T-cell (primary cell): Measurements from ENCODE around the gene TDP1. TPM values are rescaled to one million over a fixed set of nuclear protein-coding genes. Genes with fewer than 3 reads are reported as not detected.

ENCODE experiments used
- ATAC-seq, 4 experiments: fragments of 200-7000 bp in 3 of 4; fragments of 150-1000 bp in 1 of 4; cut with Tn5 transposase; replicated peaks in 1 of 4; 1 replicate in 3 of 4; 2 replicates in 1 of 4; pipeline ENCODE4 v1.10.0; 2021; ENCODE audit warnings: moderate library complexity in 3 of 4, mild to moderate bottlenecking in 2 of 4, moderate number of reproducible peaks in 1 of 4
- CTCF ChIA-PET, 2 donors: fragments of 300-600 bp; sonication (Branson Sonifier 250); formaldehyde crosslinking; loops; one replicate each; lab custom pipeline; 2022; ENCODE audit warnings: antibody characterized with exemption in 2 of 2; lab: Charles Lee
- POLR2A ChIA-PET, 2 donors: fragments of 300-600 bp; sonication (Branson Sonifier 250); formaldehyde crosslinking; loops; one replicate each; lab custom pipeline; 2022; ENCODE audit warnings: antibody characterized with exemption in 2 of 2; lab: Charles Lee
- DNase-seq, 35 experiments: peaks; one replicate each; pipeline versions ENCODE4 v3.0.0 to v3.0.0-alpha.2; 2013 to 2023
- H3K27ac ChIP-seq: one replicate; pipeline ENCODE4 v1.5.1; 2013; ENCODE audit warnings: low read length
- H3K27me3 ChIP-seq, 2 experiments: replicated peaks in 1 of 2; 1 replicate in 1 of 2; 2 replicates in 1 of 2; pipeline versions ENCODE4 v1.6.1 to v1.7.0; 2013; ENCODE audit warnings: low read length in 1 of 2, mixed read lengths in 1 of 2; ENCODE audit not compliant: control insufficient read depth in 2 of 2, insufficient read depth in 2 of 2; ENCODE audit errors: extremely low read depth in 1 of 2
- H3K36me3 ChIP-seq, 2 donors: 1 replicate in 1 of 2; 2 replicates in 1 of 2; pipeline versions ENCODE4 v1.6.1 to v1.7.0; 2013; ENCODE audit warnings: low read length in 1 of 2; ENCODE audit not compliant: control insufficient read depth in 2 of 2, insufficient read depth in 1 of 2; ENCODE audit errors: extremely low read depth in 1 of 2
- H3K4me1 ChIP-seq, 2 experiments: 1 replicate in 1 of 2; 2 replicates in 1 of 2; pipeline versions ENCODE4 v1.6.1 to v1.7.0; 2013; ENCODE audit warnings: low read length in 2 of 2, mixed read lengths in 1 of 2; ENCODE audit not compliant: insufficient read depth in 2 of 2, control insufficient read depth in 1 of 2; ENCODE audit errors: extremely low read depth in 1 of 2
- H3K4me3 ChIP-seq, 2 donors: 1 replicate in 1 of 2; 2 replicates in 1 of 2; pipeline versions ENCODE4 v1.5.1 to v1.7.0; 2013; ENCODE audit warnings: mild to moderate bottlenecking in 2 of 2, low read length in 1 of 2, moderate library complexity in 1 of 2; ENCODE audit not compliant: control insufficient read depth in 1 of 2; ENCODE audit errors: extremely low read depth in 1 of 2
- H3K9me3 ChIP-seq: 2 replicates; pipeline ENCODE4 v1.7.0; 2013
- H3K27ac Mint-ChIP-seq, 2 donors: one replicate each; pipeline ENCODE4 v1.8.0; 2020 to 2021; ENCODE audit warnings: mild to moderate bottlenecking in 2 of 2, mixed read lengths in 2 of 2
- H3K27me3 Mint-ChIP-seq, 2 donors: one replicate each; pipeline ENCODE4 v1.8.0; 2021 to 2022; ENCODE audit warnings: mixed read lengths in 2 of 2
- H3K36me3 Mint-ChIP-seq: one replicate; pipeline ENCODE4 v1.8.0; 2021; ENCODE audit warnings: mixed read lengths
- H3K4me1 Mint-ChIP-seq, 3 donors: one replicate each; pipeline ENCODE4 v1.8.0; 2020 to 2022; ENCODE audit warnings: mixed read lengths in 3 of 3, mild to moderate bottlenecking in 1 of 3
- H3K4me3 Mint-ChIP-seq, 3 donors: one replicate each; pipeline ENCODE4 v1.8.0; 2020 to 2022; ENCODE audit warnings: mild to moderate bottlenecking in 3 of 3, mixed read lengths in 3 of 3, moderate library complexity in 3 of 3
- H3K9me3 Mint-ChIP-seq, 3 donors: one replicate each; pipeline ENCODE4 v1.8.0; 2020 to 2022; ENCODE audit warnings: mixed read lengths in 3 of 3
- WGBS: methylation state at CpG from one replicate; pipeline ENCODE4 v1.1.5; 2013; ENCODE audit warnings: missing lambda C conversion rate; ENCODE audit not compliant: insufficient coverage; 5-methylcytosine and 5-hydroxymethylcytosine counted together
- total RNA-seq, 35 experiments: library from RNA in 6 of 35; stranded (reverse) in 6 of 35; fragments of 120-200 nt in 1 of 35; gene quantifications; one replicate each; pipeline versions ENCODE4 v1.2.1 to v1.2.4 and lab custom pipeline; 2013 to 2026

Gene TDP1
- total RNA-seq, 5 donors from 2014 or later (not counting 1 experiment from before 2014, with no cell fraction given): 42.8 to 72.9 (median 44.4) TPM

DNA sequence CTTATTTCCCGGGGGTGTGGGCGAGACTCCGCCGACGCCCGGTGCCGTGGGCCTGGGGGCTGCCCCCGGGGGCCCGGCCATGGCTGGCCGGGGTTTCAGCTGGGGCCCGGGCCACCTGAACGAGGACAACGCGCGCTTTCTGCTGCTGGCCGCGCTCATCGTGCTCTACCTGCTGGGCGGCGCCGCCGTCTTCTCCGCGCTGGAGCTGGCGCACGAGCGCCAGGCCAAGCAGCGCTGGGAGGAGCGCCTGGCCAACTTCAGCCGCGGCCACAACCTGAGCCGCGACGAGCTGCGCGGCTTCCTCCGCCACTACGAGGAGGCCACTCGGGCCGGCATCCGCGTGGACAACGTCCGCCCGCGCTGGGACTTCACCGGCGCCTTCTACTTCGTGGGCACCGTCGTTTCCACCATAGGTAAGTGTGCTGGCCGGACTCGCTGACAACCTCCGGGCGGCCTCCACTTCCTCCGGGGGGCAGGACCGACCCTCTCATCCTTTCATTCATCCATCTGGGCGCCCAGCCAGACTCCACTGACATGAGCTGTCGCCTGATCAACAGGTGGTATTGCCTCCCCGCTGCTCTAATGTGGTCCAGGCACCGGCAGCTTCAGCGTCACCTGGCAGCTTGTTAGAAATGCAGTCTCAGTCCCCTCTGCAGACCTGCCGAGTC is 106.5 kb downstream of the TDP1 start:
- peak overlapping the region in 1 of 2 donors; percentile 52 for H3K4me3 ChIP-seq
- H3K9me3 ChIP-seq: no peaks in the 10 kb centered on the region
- no peaks in the 10 kb centered on the region for H3K36me3 Mint-ChIP-seq
- ChIA-PET POLR2A (interaction anchor here in 1 of 2 donors (0.5 kb wide), 1 partner anchor 100 kb away, joined by 3 read pairs; no protein-coding TSS in a partner anchor), CTCF (no interaction called here)
- H3K4me1 Mint-ChIP-seq: peaks cover 27 to 29% (median 28%) of the 10 kb centered on the region in 3 donors
- H3K27ac Mint-ChIP-seq: peak overlapping the region in 1 of 2 donors; percentile 30
- H3K27me3 ChIP-seq: peaks cover 8 to 47% of the 10 kb centered on the region in 2 experiments
- H3K27ac ChIP-seq: no peak overlapping the region
- no peak for DNase-seq
- peak overlapping the region; percentile 73 to 89 (median 79) for H3K4me3 Mint-ChIP-seq
- WGBS: 1% methylated on average over 60 of the region's 63 CpGs
- H3K4me1 ChIP-seq: peaks cover 6 to 22% of the 10 kb centered on the region in 2 experiments
- H3K9me3 Mint-ChIP-seq: no peaks in the 10 kb centered on the region
- H3K36me3 ChIP-seq: no peaks in the 10 kb centered on the region
- H3K27me3 Mint-ChIP-seq: peaks cover 44 to 69% of the 10 kb centered on the region in 2 donors
- ATAC-seq: peak in 1 of 4 experiments; percentile 28

DNA sequence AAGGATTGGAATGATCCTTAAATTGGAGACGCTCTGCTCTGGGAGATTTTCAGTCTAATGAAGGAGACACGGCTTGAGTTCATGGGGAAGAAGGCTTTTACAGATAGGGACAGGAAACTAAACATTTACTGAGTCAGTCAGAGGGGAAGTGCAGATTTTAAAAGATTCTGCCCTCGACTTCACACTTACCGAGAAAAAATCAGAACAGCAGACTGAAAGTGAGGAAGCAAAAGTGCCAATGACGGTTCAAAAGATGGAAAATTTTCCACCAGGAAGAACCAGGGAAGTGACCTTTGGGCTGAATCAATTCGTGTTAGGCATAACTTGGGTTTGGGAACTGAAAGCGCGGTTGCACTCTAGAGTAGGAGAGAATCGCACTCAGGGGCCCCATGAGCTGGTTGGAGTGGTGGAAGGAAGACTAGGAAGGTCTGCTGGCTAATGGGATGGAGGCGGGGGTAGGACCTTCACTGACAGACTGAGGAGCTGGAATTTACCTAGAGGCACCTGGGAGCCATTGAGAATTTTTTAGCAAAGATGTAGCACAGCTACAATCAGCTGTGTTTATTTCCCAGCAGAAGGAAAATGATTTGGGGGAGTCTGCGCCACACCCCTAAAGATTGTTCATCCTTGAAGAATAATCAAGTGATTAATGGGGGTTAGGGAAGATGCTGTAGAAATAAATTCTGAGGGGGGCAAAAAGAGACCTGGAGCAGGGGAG is 107.3 kb downstream of the TDP1 start:
- DNase-seq (no peak), ATAC-seq (no peak)
- no peak overlapping the region for H3K27ac ChIP-seq
- peaks cover 8 to 49% of the 10 kb centered on the region in 2 experiments for H3K27me3 ChIP-seq
- peak overlapping the region in 1 of 2 donors; percentile 52 for H3K4me3 ChIP-seq
- Mint-ChIP-seq H3K36me3 (no peaks in the 10 kb centered on the region), H3K9me3 (no peaks in the 10 kb centered on the region), H3K27me3 (peaks cover 49 to 71% of the 10 kb centered on the region in 2 donors), H3K27ac (peak overlapping the region in 1 of 2 donors; percentile 30), H3K4me3 (peak overlapping the region; percentile 73 to 89 (median 79)), H3K4me1 (peaks cover 27 to 29% (median 28%) of the 10 kb centered on the region in 3 donors)
- H3K4me1 ChIP-seq: peaks cover 6 to 22% of the 10 kb centered on the region in 2 experiments
- CTCF ChIA-PET: no interaction called here
- 22% methylated on average over 7 of the region's 11 CpGs for WGBS
- POLR2A ChIA-PET: no interaction called here
- no peaks in the 10 kb centered on the region for H3K36me3 ChIP-seq
- H3K9me3 ChIP-seq: no peaks in the 10 kb centered on the region

DNA sequence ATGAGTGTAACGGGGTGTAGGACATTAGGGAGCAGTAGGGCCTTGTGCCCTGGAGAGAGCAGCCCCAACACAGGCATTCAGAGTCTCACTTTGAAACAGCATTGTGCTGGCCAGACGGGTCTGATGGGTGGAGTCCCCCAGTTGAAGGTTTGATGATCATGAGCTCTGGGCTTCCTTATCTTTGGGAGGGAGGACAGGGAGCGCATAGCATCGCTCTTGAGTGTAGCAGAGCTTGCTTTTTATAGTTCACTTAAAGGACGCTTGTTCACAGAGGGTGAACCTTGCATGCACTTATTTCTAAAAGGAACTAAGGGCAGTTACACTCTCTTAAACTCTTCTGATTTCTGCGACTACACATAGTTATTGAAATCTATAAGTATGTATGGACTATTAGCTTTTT is 116.6 kb downstream of the TDP1 start:
- ATAC-seq (no peak), DNase-seq (no peak)
- Histone ChIP-seq H3K4me1 (no peaks in the 10 kb centered on the region), H3K4me3 (no peak overlapping the region), H3K27ac (no peak overlapping the region), H3K9me3 (no peaks in the 10 kb centered on the region), H3K36me3 (no peaks in the 10 kb centered on the region), H3K27me3 (peaks cover 3 to 14% of the 10 kb centered on the region in 2 experiments)
- WGBS: 50% methylated on average over 1 of the region's 6 CpGs
- ChIA-PET CTCF (no interaction called here), POLR2A (no interaction called here)
- Mint-ChIP-seq H3K4me3 (no peak overlapping the region), H3K4me1 (no peaks in the 10 kb centered on the region), H3K27me3 (peaks cover 29 to 44% of the 10 kb centered on the region in 2 donors), H3K36me3 (no peaks in the 10 kb centered on the region), H3K27ac (no peak overlapping the region), H3K9me3 (no peaks in the 10 kb centered on the region)

DNA sequence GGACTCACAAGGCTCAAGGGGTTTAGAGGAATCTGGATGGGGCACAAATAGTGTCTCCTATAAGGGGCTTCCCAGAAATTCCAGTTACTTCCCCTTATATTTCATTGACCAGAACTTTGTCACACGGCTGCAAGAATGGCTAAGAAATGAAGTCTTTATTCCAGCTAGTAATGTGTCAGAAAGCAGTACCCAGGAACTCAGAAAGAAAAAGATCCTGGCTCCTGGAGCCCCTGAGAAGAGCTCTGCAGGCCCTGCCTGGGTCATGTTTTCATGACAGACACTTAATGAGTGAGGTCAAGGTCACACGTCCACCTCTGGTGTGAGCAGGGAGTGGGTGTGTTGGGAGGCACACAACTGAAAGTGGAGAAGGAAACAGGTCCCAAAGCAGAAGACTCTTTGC is 123.8 kb downstream of the TDP1 start:
- DNase-seq: no peak
- H3K4me3 ChIP-seq: no peak overlapping the region
- POLR2A ChIA-PET: no interaction called here
- 77% methylated on average over 2 of the region's 2 CpGs for WGBS
- Mint-ChIP-seq H3K4me1 (no peaks in the 10 kb centered on the region), H3K27me3 (peaks cover 31 to 52% of the 10 kb centered on the region in 2 donors), H3K27ac (no peak overlapping the region), H3K9me3 (no peaks in the 10 kb centered on the region), H3K4me3 (no peak overlapping the region), H3K36me3 (no peaks in the 10 kb centered on the region)
- peaks cover 0 to 3% of the 10 kb centered on the region in 2 experiments for H3K27me3 ChIP-seq
- no peaks in the 10 kb centered on the region for H3K4me1 ChIP-seq
- CTCF ChIA-PET: no interaction called here
- H3K36me3 ChIP-seq: no peaks in the 10 kb centered on the region
- H3K27ac ChIP-seq: no peak overlapping the region
- H3K9me3 ChIP-seq: no peaks in the 10 kb centered on the region
- no peak for ATAC-seq

DNA sequence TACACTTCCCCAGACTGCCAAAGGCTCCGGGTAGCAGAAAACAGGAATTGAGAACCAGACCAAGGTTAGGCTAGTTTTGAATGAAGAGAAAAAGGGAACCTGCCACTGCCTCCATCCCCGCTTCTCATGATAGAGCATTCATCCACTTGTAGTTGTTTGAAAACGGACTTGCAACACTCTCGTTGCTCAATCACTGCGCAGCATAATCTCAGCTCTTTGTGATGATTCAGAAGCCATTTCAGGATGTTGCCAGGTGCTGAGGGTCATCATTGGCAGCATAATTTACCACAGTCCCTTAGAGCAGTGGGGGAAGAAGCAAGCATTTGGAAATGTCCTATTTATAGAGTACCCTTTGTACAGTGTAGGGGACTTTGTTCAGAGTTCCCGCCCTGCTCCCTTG is 131.7 kb downstream of the TDP1 start:
- CTCF ChIA-PET: no interaction called here
- DNase-seq: peak in 2 of 35 experiments; percentile 1 to 36

DNA sequence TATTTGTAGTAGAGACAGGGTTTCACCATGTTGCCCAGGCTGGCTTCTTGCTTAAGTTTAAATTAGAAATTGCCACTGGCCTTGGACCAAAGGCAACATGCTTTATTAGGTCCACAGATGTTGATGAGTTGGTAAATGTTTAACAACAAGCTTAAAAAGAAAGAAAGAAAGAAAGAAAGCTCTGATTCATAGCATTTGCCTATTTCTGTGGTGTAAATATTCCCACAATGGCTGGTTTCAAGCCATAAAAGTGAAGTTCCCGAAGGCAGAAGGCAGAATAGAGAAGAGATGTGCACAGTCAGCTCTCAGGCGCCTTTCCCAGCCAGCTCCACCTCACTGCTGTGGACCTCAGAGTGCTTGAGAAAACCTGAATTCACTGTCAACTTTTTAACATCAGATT is 132.4 kb downstream of the TDP1 start:
- 80% methylated on average over 1 of the region's 2 CpGs for whole genome bisulfite sequencing
- H3K27me3 Mint-ChIP-seq: peaks cover 23 to 32% of the 10 kb centered on the region in 2 donors

More for the DNA sequence above, 131.7 kb downstream of the TDP1 start:
- no peak overlapping the region for H3K27ac Mint-ChIP-seq
- peaks cover 19 to 29% of the 10 kb centered on the region in 2 donors for H3K27me3 Mint-ChIP-seq
- H3K4me1 Mint-ChIP-seq: no peaks in the 10 kb centered on the region
- H3K4me1 ChIP-seq: no peaks in the 10 kb centered on the region
- H3K4me3 Mint-ChIP-seq: no peak overlapping the region
- no peak overlapping the region for H3K27ac ChIP-seq
- no peaks in the 10 kb centered on the region for H3K9me3 Mint-ChIP-seq
- H3K36me3 Mint-ChIP-seq: no peaks in the 10 kb centered on the region
- peaks cover 2 to 10% of the 10 kb centered on the region in 2 experiments for H3K27me3 ChIP-seq
- 51% methylated on average over 5 of the region's 6 CpGs for WGBS
- no peaks in the 10 kb centered on the region for H3K36me3 ChIP-seq
- no peak for ATAC-seq
- POLR2A ChIA-PET: no interaction called here
- no peak overlapping the region for H3K4me3 ChIP-seq
- H3K9me3 ChIP-seq: no peaks in the 10 kb centered on the region

More for the DNA sequence above, 132.4 kb downstream of the TDP1 start:
- no peak for DNase-seq
- Mint-ChIP-seq H3K9me3 (no peaks in the 10 kb centered on the region), H3K36me3 (no peaks in the 10 kb centered on the region), H3K4me1 (no peaks in the 10 kb centered on the region), H3K4me3 (no peak overlapping the region), H3K27ac (no peak overlapping the region)
- ChIA-PET CTCF (no interaction called here), POLR2A (no interaction called here)
- Histone ChIP-seq H3K27me3 (peaks cover 2 to 10% of the 10 kb centered on the region in 2 experiments), H3K4me1 (no peaks in the 10 kb centered on the region), H3K4me3 (no peak overlapping the region), H3K36me3 (no peaks in the 10 kb centered on the region), H3K9me3 (no peaks in the 10 kb centered on the region), H3K27ac (no peak overlapping the region)
- no peak for ATAC-seq
